ENCODE results near the gene FNDC1.
"Not testable (repeated sequence)": the region's sequence is repeated elsewhere in the genome, so short reads cannot be mapped to it uniquely, and the experiment has no call there.

Gene FNDC1

GRCh38 chr6:159259441-159260125, 90.4 kb downstream of the FNDC1 start:
- DNase-seq = no peak

GRCh38 chr6:159260208-159260607, 91.0 kb downstream of the FNDC1 start:
- no peak for DNase-seq

GRCh38 chr6:159261995-159262394, 92.8 kb downstream of the FNDC1 start:
- no peak for DNase-seq

- DNase-seq = no peak
Measured at GRCh38 chr6:159262586-159262985, 93.4 kb downstream of the FNDC1 start.

GRCh38 chr6:159267165-159267564, 98.0 kb downstream of the FNDC1 start:
- peak; percentile 11 for DNase-seq

- no peak for DNase-seq
Measured at GRCh38 chr6:159268511-159268910, 99.3 kb downstream of the FNDC1 start.

- no peak for DNase-seq
Measured at GRCh38 chr6:159271257-159271656, 102.1 kb downstream of the FNDC1 start.

- no peak for DNase-seq
Measured at GRCh38 chr6:159278626-159279025, 109.4 kb downstream of the FNDC1 start.

GRCh38 chr6:159279790-159280277, 110.6 kb downstream of the FNDC1 start:
- DNase-seq = peak; percentile 18

GRCh38 chr6:159282421-159282820, 113.2 kb downstream of the FNDC1 start:
- DNase-seq = no peak

- DNase-seq = not testable (repeated sequence)
Measured at GRCh38 chr6:159284661-159285060, 115.5 kb downstream of the FNDC1 start.

- no peak for DNase-seq
Measured at GRCh38 chr6:159298840-159299239, 129.6 kb downstream of the FNDC1 start.

GRCh38 chr6:159299566-159299965, 130.4 kb downstream of the FNDC1 start:
- DNase-seq = no peak

- no peak for DNase-seq
Measured at GRCh38 chr6:159301277-159301676, 132.1 kb downstream of the FNDC1 start.

- DNase-seq = no peak
Measured at GRCh38 chr6:159301810-159302593, 132.8 kb downstream of the FNDC1 start.

GRCh38 chr6:159302594-159302992, 133.4 kb downstream of the FNDC1 start:
- no peak for DNase-seq

- no peak for DNase-seq
Measured at GRCh38 chr6:159303159-159303558, 134.0 kb downstream of the FNDC1 start.

GRCh38 chr6:159303784-159304183, 134.6 kb downstream of the FNDC1 start:
- no peak for DNase-seq

- no peak for DNase-seq
Measured at GRCh38 chr6:159304641-159305040, 135.4 kb downstream of the FNDC1 start.

GRCh38 chr6:159305159-159305558, 136.0 kb downstream of the FNDC1 start:
- no peak for DNase-seq

GRCh38 chr6:159305804-159306537, 136.8 kb downstream of the FNDC1 start:
- no peak for DNase-seq

GRCh38 chr6:159307246-159307790, 138.1 kb downstream of the FNDC1 start:
- DNase-seq = peak; percentile 33

GRCh38 chr6:159308198-159308597, 139.0 kb downstream of the FNDC1 start:
- no peak for DNase-seq

Data from fibroblast of skin of back (primary cell).